SHP77 (cell line): ENCODE measurements around the gene RPS21.

ENCODE experiments used
- DNase-seq, 2 experiments: peaks; one replicate each; lab custom pipeline; 2025; lab: John Stamatoyannopoulos, UW

RPS21 gene

GRCh38 chr20:62378215-62378614 is 8.7 kb upstream of the RPS21 start:
- no peak for DNase-seq

GRCh38 chr20:62381202-62381797 is 5.6 kb upstream of the RPS21 start:
- DNase-seq, result peak; percentile 53 to 68

- no peak for DNase-seq
These were observed 5.1 kb upstream of the RPS21 start for GRCh38 chr20:62381842-62382241.

- peak; percentile 91 for DNase-seq
These were observed 4.4 kb upstream of the RPS21 start for GRCh38 chr20:62382306-62383198.

- no peak for DNase-seq
These were observed 463 bp downstream of the RPS21 start for GRCh38 chr20:62387219-62387913.

GRCh38 chr20:62387933-62388635 is 1.2 kb downstream of the RPS21 start:
- DNase-seq, result no peak

GRCh38 chr20:62388839-62389600 is 2.1 kb downstream of the RPS21 start:
- no peak for DNase-seq

GRCh38 chr20:62389601-62390087 is 2.7 kb downstream of the RPS21 start:
- no peak for DNase-seq

- no peak for DNase-seq
These were observed 3.6 kb downstream of the RPS21 start for GRCh38 chr20:62390317-62391164.

- no peak for DNase-seq
These were observed 4.5 kb downstream of the RPS21 start for GRCh38 chr20:62391165-62392076.

- DNase-seq, result no peak
These were observed 5.1 kb downstream of the RPS21 start for GRCh38 chr20:62392077-62392418.

GRCh38 chr20:62392621-62393334 is 5.9 kb downstream of the RPS21 start:
- DNase-seq, result no peak

GRCh38 chr20:62393335-62393665 is 6.4 kb downstream of the RPS21 start:
- DNase-seq, result no peak

GRCh38 chr20:62393830-62394229 is 6.9 kb downstream of the RPS21 start:
- no peak for DNase-seq

GRCh38 chr20:62394248-62395245 is 7.6 kb downstream of the RPS21 start:
- no peak for DNase-seq

GRCh38 chr20:62395311-62396242 is 8.7 kb downstream of the RPS21 start:
- DNase-seq, result no peak
